Heart left ventricle (tissue), 16 donors: Measurements from ENCODE around the gene HMGA1. TPM values are rescaled to one million over a fixed set of nuclear protein-coding genes. Genes with fewer than 3 reads are reported as not detected.

Experiments
- ATAC-seq, 4 donors: fragments of 200-7000 bp; cut with Tn5 transposase; one replicate each; pipeline ENCODE4 v1.9.1; 2020 to 2022; ENCODE audit warnings: moderate library complexity in 4 of 4, mild to moderate bottlenecking in 3 of 4, moderate number of reproducible peaks in 1 of 4
- DNase-seq, 5 donors: peaks; one replicate each; pipeline ENCODE4 v3.0.0-alpha.2; 2020
- H3K27ac ChIP-seq, 12 donors: fragments of 200-600 bp; sonication (generic) in 4 of 12; one replicate each; pipeline versions ENCODE4 v1.5.0 to v1.8.0; 2016 to 2022; ENCODE audit warnings: mild to moderate bottlenecking in 2 of 12
- H3K27me3 ChIP-seq, 9 donors: fragments of 200-600 bp; sonication (generic) in 2 of 9; one replicate each; pipeline versions ENCODE4 v1.5.1 to v1.8.0; 2016 to 2022; ENCODE audit warnings: mild to moderate bottlenecking in 3 of 9
- H3K36me3 ChIP-seq, 9 donors: fragments of 200-600 bp; sonication (generic) in 2 of 9; one replicate each; pipeline versions ENCODE4 v1.5.0 to v1.8.0; 2018 to 2022; ENCODE audit warnings: mild to moderate bottlenecking in 2 of 9
- H3K4me1 ChIP-seq, 12 donors: fragments of 200-600 bp; sonication (generic) in 4 of 12; one replicate each; pipeline versions ENCODE4 v1.5.0 to v1.8.0; 2016 to 2022; ENCODE audit warnings: mild to moderate bottlenecking in 3 of 12
- H3K4me3 ChIP-seq, 12 donors: fragments of 200-600 bp; sonication (generic) in 4 of 12; one replicate each; pipeline versions ENCODE4 v1.5.0 to v1.8.0; 2017 to 2022; ENCODE audit warnings: mild to moderate bottlenecking in 9 of 12, moderate library complexity in 4 of 12
- H3K9me3 ChIP-seq, 12 donors: fragments of 200-600 bp; sonication (generic) in 4 of 12; one replicate each; pipeline versions ENCODE4 v1.5.0 to v1.8.0; 2016 to 2022; ENCODE audit warnings: mild to moderate bottlenecking in 1 of 12
- CTCF ChIP-seq, 12 donors: fragments of 200-600 bp; sonication (generic) in 4 of 12; IDR thresholded peaks; one replicate each; pipeline versions ENCODE4 v1.5.0 to v1.8.0; 2018 to 2022; ENCODE audit warnings: antibody characterized with exemption in 12 of 12, mild to moderate bottlenecking in 5 of 12
- POLR2A ChIP-seq, 2 donors: fragments of 450-650 bp; IDR thresholded peaks; one replicate each; pipeline ENCODE4 v1.6.1; 2017; ENCODE audit warnings: antibody characterized with exemption in 2 of 2, mild to moderate bottlenecking in 2 of 2, moderate library complexity in 2 of 2
- WGBS, 4 donors: extraction: QIAGEN DNeasy Blood & Tissue Kit in 2 of 4; methylation state at CpG; one replicate each; pipeline versions ENCODE4 v1.1.5 to v1.1.7; 2013 to 2018; 5-methylcytosine and 5-hydroxymethylcytosine counted together
- intact Hi-C, 10 donors: fragments of 100-400 bp; cut with DNase I; formaldehyde crosslinking; loops; one replicate each; pipeline versions ENCODE4 v1.11.1 to v1.14.2; 2022
- polyA plus RNA-seq, 2 donors: library from polyadenylated mRNA; stranded (reverse); fragments of 200-250 nt; gene quantifications; one replicate each; pipeline ENCODE4 v1.2.3, GENCODE V29; 2013
- total RNA-seq, 9 donors: library from RNA; depleted of rRNA in 2 of 9; stranded (reverse); fragments of >200 nt in 2 of 9; fragmentation: NEBNext Ultra II Directional in 3 of 9; extraction: Animal tissue kit (Norgen Biotek cat#: 25700) in 3 of 9; gene quantifications; one replicate each; pipeline versions ENCODE4 v1.1.0 to v1.2.4, GENCODE V29; 2016 to 2023
- donor health status: ischemic (EF 13 %, LVEDD 7.1; RV severe dilation, severe dysfunction).
- donor health status: healthy with polysubstance abuse.
- donor health status: DM: no; HTN: yes; CAD: no.
- donor health status: DM: no; HTN: no; CAD: no.
- donor health status: ischemic (EF 25% LVEDD 6.9; RV normal size, moderate dysfunction).
- donor health status: ischemic (EF 25% LVEDD 5.7; RV mildly dilated, moderate dysfunction).
- donor health status: healthy.
- donor health status: DM: yes; HTN: yes; CAD: no.
- donor health status: ischemic (EF 35%, LVEDD 5.7; RV mildly dilated, moderate dysfunction).
- donor health status: nonischemic (EF 11% LVEDD 7.7; RV severe dilation, severe dysfunction).
- donor health status: DM: yes; HTN: yes; CAD: no.
- donor health status: PGD.
- donor health status: ischemic (EF 29% LVEDD 5.4; RV normal size, mild dysfunction).
- donor health status: nonischemic (EF 23%, LVEDD 6.1; RV moderate dilation, normal function).

HMGA1 gene
- total and polyA plus RNA-seq, 11 donors, result 23.0 to 76.1 (median 44.8) TPM

GRCh38 chr6:34272013-34272926 lies 35.6 kb downstream of the HMGA1 start:
- TF ChIP-seq POLR2A (IDR thresholded peaks at IDR 0.05), result no peak
- TF ChIP-seq CTCF (IDR thresholded peaks at IDR 0.05), result no peak
- peaks cover 0 to 43% (median 26%) of the 10 kb centered on the region in 12 donors for H3K4me1 ChIP-seq
- DNase-seq (peak in 4 of 5 donors; percentile 23 to 73 (median 52)), ATAC-seq (peak in 1 of 4 donors; percentile 39)
- intact Hi-C loops, result loop anchor here in 2 of 10 donors (10.0 kb wide), 2 partner anchors 63 to 113 kb away; no protein-coding TSS in a partner anchor
- H3K27me3 ChIP-seq, result no peaks in the 10 kb centered on the region
- H3K36me3 ChIP-seq, result no peaks in the 10 kb centered on the region
- no peak overlapping the region for H3K4me3 ChIP-seq
- H3K9me3 ChIP-seq, result no peaks in the 10 kb centered on the region
- WGBS, 4 donors, result 86 to 91% (median 89%) methylated on average over 13 of the region's 13 CpGs
- H3K27ac ChIP-seq, result peak overlapping the region in 7 of 12 donors; percentile 1 to 71 (median 30)

GRCh38 chr6:34273242-34273805 lies 36.7 kb downstream of the HMGA1 start:
- peak; percentile 64 to 93 (median 84) for ATAC-seq
- intact Hi-C loops, result loop anchor here in 2 of 10 donors (10.0 kb wide), 2 partner anchors 61 to 111 kb away; no protein-coding TSS in a partner anchor

GRCh38 chr6:34274129-34274528 lies 37.5 kb downstream of the HMGA1 start:
- 88 to 100% (median 94%) methylated on average over 1 of the region's 1 CpG for WGBS, 4 donors
- Histone ChIP-seq H3K36me3 (peaks cover 0 to 8% (median 0%) of the 10 kb centered on the region in 9 donors), H3K27me3 (no peaks in the 10 kb centered on the region), H3K4me3 (no peak overlapping the region), H3K4me1 (peaks cover 0 to 57% (median 28%) of the 10 kb centered on the region in 12 donors), H3K9me3 (no peaks in the 10 kb centered on the region), H3K27ac (peak overlapping the region in 7 of 12 donors; percentile 41 to 73 (median 59))
- DNase-seq (no peak), ATAC-seq (no peak)
- no peak for TF ChIP-seq POLR2A (IDR thresholded peaks at IDR 0.05)
- no peak for TF ChIP-seq CTCF (IDR thresholded peaks at IDR 0.05)
- intact Hi-C loops, result loop anchor here in 2 of 10 donors (10.0 kb wide), 2 partner anchors 61 to 111 kb away; no protein-coding TSS in a partner anchor

More at GRCh38 chr6:34273242-34273805, 36.7 kb downstream of the HMGA1 start:
- peak overlapping the region in 11 of 12 donors; percentile 41 to 73 (median 59) for H3K27ac ChIP-seq
- H3K4me1 ChIP-seq, result peaks cover 0 to 52% (median 26%) of the 10 kb centered on the region in 12 donors
- H3K4me3 ChIP-seq, result no peak overlapping the region
- peaks cover 0 to under 1% (median 0%) of the 10 kb centered on the region in 9 donors for H3K36me3 ChIP-seq
- DNase-seq, result peak; percentile 72 to 82 (median 78)
- no peaks in the 10 kb centered on the region for H3K27me3 ChIP-seq
- H3K9me3 ChIP-seq, result no peaks in the 10 kb centered on the region
- TF ChIP-seq CTCF (IDR thresholded peaks at IDR 0.05), result no peak
- no peak for TF ChIP-seq POLR2A (IDR thresholded peaks at IDR 0.05)
- WGBS, 4 donors, result 38 to 54% (median 46%) methylated on average over 3 of the region's 3 CpGs
